NCI-H2081 (cell line): ENCODE results near the gene TGFBI.
A peak's percentile ranks its signal among the peaks of the same experiment; 100 is the strongest.

Experiments used
- DNase-seq, 2 experiments: peaks; one replicate each; lab custom pipeline; 2025; lab: John Stamatoyannopoulos, UW

The TGFBI gene

DNA sequence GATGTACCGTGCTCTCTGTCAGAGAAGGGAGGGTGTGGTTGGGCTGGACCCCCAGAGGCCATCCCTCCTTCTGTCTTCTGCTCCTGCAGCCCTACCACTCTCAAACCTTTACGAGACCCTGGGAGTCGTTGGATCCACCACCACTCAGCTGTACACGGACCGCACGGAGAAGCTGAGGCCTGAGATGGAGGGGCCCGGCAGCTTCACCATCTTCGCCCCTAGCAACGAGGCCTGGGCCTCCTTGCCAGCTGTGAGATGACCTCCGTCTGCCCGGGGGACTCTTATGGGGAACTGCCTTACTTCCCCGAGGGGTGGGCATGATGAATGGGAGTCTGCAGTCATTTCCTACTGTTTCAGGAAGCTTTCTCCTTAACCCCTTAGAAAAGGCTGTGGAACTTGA, 17.5 kb downstream of the TGFBI start:
- DNase-seq: no peak

DNA sequence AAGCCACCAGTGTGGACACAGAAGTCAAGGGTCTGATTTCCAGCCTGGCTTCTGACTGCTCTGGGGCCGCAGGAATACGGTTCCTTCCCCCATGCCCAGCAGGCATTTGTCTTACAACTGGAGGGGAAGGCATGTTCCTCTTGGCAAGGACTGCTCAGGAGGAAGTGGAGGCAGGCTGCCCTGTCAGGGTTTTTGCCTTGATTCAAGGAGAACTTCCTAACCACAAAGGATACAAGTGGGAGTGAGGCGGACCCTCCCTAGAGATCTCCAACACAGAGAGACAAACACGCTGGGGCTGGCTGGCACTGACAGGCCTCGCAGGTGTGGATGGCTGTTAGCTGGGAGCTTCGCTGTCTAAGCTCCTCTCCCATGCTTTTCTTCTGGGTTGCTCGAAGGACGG, 19.1 kb downstream of the TGFBI start:
- DNase-seq: no peak

DNA sequence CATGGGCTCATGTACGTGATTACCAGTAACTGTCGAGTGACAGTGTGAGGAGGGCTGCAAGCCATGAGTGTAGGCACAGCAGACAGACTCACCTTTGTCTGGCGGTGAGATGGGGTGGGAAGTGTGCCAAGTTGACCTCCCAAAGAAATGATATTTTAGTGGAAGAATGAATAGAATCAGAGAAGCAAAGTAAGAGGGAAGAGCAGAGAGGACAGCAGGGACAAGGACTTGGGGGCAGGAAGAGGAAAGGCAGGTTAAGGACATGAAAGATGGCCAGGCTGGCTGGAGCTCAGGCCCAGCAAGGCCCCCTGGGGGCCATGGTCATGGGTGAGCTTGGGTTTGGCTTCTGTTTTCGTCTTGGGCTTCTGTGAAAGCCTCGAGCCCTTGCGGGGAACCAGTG, 20.2 kb downstream of the TGFBI start:
- no peak for DNase-seq

DNA sequence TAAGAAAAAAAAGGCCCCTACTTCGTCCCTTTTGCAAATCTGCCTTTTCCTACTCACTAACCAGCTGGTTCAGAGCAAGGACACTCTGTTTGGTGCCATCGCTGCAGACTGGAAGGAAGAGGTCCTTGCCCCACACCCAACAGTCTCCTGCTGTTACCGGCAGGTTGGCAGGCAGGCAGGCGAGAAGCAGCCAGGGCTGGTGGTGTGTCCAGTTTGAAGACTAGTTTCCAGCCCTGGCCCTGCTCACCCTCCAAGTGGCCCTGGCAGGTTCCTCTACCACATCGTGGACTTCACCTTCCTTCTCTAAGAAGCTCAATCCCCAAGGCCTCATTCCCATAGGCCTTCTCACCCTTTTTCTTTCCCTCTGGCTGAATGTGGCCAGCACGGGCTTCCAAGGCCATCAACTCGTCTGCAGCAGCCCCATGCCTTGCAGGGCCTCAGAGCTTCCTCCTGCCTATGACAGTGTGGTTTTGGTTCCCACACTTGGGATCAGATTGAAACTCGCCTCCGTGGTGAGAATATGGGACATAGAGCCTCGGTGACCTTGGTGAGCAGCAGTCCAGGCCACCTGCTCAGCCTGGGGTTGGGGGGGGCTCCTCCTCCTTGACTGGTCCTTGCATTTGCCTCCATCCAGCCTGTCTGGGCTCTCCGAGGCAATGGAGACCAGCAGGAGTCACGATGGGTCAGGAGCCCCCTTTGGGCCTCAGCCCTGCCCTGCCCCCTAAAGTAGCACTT, 22.9 kb downstream of the TGFBI start:
- no peak for DNase-seq

DNA sequence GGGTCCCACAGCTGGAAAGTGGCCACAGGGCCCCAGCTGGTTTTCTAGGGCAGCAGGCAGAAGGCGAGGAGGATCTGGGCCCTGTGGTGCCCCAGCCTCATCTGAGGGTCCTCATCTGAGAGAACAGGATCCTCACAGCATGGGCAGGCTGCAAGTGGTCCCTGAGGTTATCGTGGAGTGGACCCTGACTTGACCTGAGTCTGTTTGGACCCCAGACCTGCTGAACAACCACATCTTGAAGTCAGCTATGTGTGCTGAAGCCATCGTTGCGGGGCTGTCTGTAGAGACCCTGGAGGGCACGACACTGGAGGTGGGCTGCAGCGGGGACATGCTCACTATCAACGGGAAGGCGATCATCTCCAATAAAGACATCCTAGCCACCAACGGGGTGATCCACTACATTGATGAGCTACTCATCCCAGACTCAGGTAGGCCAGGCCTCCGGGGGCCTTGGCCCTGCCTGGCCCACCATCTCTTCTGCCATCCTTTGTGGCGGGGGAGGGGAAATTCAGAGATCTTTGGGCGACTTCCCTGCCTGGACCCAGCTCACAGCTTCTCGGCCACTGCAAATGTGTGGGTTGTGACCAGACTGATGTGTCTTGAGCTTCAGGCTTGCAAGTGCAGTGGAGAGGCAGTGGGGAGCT, 24.0 kb downstream of the TGFBI start:
- DNase-seq: no peak

DNA sequence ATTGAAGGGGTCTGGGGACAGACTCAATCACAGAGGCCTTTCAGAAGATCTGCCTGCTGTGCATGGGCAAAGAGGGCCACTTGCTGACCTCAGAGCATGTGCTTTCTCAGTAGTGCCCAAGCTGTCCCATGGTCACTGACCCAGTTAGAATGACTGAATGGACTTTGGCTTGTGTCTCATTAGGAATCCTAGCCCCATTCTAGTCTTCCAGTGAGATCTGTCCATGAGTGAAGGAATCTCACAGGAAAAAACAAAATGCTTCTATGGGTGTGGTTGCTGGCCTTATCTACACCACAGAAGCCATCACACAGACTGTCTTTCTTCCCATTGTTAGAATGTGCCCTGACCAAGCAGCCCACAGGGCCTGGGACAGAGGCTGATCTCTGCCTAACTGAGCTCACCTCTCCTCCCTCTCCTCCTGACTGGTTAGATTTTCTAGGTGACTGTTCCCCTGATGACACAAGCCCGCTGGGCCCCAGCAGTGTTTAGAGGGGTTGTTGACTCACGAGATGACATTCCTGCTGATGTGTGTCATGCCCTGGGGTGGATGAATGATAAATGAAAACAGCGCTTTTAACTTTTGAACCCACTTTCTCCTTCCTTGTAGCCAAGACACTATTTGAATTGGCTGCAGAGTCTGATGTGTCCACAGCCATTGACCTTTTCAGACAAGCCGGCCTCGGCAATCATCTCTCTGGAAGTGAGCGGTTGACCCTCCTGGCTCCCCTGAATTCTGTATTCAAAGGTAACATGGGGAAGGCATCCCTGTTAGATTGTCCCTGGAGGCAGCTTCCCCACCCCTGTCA, 24.8 kb downstream of the TGFBI start:
- no peak for DNase-seq

DNA sequence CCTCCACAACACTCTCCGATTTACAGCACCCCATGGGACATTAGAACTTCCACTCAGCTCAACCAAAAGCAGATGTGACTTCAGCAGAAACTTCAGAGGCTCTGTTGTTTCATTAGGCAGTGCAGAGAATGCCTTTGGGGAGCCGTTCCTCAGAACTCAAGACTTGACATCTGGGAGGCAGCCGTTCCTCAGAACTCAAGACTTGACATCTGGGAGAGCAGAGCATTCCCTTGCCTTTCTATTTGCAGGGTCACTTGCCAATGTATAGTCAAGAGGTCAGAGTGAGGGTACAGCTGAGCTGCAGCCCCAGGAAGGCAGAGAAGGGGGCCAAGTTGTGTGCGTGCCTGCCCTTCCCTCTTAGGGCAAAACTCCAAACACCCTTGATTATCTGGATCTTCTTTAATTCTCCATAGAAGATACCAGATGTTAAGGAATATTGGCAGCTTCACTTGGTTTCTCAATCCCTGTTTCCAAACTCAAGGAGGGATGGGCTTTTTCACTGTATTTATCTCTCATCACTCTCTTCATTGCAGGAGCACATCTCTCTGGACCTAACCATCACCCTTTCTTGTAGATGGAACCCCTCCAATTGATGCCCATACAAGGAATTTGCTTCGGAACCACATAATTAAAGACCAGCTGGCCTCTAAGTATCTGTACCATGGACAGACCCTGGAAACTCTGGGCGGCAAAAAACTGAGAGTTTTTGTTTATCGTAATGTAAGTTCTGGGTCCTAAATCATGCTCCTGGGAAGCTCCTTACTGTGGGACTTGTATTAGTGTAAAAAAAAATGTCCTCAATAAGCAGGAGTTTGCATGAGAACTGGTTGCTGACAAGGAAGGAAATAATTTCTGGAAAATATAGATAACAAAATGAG, 25.6 kb downstream of the TGFBI start:
- DNase-seq: no peak

DNA sequence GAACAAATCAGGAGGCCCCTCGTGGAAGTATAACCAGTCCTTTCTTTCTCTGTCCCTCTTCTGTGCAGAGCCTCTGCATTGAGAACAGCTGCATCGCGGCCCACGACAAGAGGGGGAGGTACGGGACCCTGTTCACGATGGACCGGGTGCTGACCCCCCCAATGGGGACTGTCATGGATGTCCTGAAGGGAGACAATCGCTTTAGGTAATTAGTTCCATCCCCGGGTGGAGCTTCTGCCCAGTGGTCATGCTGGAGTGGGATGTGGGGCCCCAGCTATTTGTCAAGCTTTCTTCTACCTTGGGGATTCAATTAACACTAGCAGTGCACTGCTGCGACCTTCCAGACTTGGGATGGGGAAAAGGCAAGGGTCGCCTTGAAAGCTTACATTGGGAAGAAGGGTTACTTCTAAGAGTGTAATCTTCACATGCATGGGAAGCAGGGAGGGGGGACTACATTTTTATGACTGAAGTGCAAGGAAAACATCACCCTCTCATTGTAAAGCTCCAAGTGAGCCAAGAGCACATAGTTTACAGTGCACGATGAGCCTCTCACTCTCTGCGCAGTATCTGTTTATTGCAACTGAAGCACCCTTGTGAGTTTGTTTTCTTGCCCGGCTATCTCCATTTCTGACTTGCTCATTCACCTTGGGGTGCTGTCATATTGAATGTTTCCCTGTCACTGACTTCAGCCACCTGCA, 27.0 kb downstream of the TGFBI start:
- DNase-seq: no peak

DNA sequence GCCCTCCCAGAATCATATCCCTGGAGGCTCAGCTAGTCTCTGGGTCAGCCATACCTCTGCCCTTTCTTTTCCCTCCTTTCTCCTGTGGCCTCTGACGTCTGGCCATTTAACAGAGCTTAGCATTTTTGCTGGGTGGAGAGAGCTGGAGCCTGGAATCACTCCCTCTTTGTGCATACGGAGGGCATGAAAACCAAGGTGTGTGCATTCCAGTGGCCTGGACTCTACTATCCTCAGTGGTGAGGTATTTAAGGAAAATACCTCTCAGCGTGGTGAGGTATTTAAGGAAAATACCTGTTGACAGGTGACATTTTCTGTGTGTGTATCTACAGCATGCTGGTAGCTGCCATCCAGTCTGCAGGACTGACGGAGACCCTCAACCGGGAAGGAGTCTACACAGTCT, 27.5 kb downstream of the TGFBI start:
- DNase-seq: no peak

DNA sequence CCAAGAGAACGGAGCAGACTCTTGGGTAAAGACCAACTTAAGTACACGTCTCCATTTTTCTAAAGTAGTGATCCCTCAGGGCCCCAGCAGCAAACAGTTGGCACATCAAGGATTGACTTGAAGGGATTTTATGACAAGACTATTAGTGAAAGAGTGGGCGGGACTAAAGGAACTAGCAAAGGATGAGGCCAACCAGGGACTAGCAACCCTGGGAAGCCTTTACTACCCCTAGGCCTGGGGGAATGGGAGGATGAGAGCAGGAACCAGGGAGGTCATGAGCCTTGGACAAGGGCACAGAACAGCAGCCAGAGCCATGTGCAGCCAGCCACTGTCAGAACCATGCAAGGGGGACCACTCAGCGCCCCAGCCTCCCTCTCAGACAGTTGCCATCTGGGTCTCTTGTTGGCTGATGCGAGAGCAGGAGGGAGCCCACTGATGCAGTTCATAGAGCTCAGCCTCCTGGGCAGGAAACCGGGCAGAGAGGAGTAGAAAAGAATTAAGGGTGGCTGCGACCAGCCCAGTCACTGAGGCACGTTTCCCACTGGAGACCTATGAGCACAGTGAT, 28.1 kb downstream of the TGFBI start:
- DNase-seq: no peak

DNA sequence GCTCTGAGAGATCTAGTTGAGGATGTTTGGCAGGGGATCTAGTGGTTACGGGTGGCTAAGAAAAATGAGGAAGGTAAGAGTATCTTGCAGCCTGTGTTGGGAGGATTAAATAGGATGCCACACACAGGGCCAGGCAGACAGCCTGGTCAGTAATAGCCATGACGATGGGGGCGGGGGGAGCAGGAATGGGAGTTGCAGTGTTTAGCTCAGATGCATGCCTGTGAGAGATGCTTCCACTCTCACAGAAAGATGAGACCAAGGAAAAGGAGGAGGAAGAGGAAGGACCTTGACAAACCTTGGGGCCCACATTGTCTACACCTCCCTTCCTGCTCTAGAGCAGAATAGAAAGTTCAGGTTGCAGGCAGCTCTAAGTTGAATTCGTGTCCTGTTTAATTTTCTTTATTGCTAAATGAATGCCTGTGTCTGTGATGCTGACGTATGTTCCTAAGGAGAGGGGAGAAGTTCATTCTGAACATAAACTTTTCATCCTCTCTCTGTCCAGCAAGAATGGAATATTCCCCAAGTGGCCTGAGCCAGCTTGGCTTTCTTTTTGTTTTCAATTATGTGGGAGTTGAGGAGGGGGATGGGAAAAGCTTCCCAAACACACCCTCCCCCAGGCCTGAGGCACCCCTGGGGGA, 28.7 kb downstream of the TGFBI start:
- no peak for DNase-seq

DNA sequence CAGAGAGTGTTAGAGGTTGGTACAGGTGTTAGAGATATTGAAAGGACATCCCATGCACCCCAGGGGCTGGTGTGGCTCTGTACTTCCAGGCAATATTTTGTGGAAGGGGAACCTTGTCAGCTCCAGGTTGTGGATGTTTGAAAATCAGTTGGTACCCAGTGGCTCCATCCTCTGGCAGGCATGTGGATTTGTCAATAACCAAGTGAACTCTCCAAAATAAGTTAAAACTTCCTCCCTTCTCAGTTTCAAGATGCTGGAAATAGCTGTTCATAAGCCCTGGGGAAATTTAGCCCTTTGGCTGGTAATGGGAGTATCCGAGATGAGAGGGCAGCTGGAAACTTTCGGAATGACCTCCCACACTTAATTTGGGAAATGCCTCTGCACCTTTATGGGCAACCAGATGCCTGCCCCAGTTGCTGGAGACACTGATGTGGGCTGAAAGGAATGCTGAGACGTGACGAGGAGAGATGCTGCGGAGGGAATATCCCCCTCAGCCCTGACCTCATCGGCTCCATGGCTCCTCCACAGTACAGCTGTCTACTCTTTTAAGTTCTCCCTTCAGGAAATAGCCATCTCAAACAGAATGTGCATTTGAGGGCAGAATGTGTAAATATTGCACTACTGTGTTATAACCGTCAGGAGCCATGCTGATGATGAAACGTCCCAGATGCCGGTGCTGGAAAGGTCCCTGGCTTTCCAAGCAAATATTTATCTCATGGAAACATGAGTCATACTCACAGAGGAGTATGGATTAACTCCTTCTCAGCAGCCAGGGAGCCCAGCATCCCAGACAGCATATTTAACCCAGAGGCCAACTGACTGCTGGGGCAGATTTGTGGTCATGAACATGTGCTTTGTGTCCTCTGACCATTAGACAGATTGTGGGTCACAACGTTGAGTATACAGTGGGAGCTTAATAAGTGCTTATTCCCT, 29.5 kb downstream of the TGFBI start:
- no peak for DNase-seq

DNA sequence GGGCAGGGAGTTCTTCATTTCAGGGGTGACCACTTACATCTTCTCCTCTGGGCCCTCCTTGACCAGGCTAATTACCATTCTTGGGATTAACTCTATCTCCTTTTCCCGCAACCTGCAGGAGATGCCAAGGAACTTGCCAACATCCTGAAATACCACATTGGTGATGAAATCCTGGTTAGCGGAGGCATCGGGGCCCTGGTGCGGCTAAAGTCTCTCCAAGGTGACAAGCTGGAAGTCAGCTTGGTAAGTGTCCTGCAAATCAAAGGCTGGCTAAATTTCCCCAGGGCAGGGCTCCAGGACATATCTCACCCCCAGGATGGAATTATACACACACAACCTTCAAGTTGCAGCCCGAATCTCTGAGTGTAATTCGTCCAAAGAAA, 30.2 kb downstream of the TGFBI start:
- DNase-seq: no peak

DNA sequence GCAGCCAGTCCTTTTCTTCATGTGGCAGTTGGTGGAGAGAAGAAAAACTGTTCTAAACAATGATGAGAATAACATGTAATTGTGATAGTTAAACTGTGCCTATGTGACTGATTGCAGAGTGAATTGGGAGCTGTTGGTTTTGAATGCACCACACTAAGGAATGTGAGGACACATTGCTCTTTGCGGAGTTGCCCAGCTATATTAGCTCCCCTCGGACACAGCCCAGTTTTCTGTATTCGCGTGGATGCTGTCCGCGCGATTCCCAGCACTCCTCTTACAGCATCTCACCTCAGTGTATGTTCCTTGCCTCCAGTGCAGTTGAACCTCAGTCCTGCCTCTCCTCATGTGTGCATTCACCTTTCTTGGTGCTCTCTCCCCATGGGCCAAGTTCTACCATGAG, 32.2 kb downstream of the TGFBI start:
- no peak for DNase-seq

DNA sequence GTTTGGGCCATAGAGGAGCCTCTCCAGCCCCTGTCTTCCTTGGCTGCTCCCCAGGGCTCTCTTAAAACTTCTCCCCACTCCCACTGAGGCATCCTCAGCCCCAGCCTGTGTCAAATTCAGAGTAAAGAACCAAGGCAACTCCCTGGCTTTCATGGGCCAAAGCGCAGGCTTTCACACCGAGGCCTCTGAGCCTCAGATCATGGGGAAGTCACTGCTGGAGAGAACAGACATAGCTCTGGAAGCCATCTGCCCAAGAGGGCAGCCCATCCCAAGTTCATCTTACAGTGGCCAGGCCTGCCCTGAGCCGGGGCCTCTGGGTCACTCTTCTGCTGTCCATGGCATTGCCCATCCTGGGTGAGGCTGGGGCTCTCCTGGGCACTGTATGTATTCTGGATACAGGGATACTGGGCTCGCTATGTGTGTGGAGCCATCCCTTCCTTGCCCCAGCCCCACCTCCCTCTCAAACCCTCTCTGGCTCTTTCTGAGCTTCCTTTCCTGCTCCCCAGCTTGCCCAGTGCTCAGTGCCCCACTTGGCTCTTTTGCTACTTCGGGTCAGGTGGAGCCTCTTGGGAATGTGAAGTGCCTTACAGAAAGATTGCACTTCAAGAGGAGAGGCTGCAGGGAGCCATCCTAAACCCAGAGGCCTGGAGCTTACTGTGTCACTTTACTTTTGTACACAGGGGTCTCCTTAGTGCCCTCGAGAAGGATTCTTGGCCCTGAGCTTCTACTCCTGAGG, 33.0 kb downstream of the TGFBI start:
- no peak for DNase-seq

DNA sequence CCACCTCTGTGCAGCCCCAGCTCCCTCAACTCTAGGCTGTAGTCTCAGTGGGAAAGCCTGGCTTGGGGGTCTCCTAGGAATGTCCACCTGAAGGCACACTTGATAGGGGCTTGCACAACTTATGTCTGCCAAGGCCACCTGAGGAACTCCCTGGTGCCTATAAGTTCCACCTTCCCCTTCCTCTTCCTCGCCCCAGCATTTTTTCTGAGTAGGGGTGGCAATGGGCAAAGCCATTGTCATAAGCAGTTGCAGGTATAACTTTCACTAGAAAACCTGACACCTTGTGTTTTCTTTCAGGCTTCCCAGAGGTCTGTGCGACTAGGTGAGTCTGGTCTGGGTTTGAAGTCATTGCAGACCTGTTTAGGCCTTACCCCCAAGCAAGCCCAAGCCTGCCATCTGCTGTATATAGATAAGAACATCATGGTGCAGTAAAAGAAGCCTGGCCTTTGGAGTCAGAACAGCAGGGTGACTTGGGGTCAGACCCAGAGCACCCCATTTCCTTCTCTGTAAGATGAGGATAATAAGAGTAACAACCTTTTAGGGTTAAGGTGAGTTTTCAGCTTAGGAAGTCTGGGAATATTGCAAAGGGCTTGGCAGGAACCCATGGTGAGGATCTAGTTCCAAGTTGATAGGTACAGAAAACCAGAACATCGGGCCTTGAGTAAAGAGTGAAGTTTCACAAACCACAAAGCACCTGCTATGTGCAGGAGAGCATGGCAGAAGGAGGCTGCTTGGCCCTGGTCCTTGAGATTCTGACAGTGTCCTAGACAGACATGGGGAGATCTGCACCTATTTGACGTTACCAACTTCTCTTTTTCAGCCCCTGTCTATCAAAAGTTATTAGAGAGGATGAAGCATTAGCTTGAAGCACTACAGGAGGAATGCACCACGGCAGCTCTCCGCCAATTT, 33.8 kb downstream of the TGFBI start:
- peak in 1 of 2 experiments; percentile 2 for DNase-seq

DNA sequence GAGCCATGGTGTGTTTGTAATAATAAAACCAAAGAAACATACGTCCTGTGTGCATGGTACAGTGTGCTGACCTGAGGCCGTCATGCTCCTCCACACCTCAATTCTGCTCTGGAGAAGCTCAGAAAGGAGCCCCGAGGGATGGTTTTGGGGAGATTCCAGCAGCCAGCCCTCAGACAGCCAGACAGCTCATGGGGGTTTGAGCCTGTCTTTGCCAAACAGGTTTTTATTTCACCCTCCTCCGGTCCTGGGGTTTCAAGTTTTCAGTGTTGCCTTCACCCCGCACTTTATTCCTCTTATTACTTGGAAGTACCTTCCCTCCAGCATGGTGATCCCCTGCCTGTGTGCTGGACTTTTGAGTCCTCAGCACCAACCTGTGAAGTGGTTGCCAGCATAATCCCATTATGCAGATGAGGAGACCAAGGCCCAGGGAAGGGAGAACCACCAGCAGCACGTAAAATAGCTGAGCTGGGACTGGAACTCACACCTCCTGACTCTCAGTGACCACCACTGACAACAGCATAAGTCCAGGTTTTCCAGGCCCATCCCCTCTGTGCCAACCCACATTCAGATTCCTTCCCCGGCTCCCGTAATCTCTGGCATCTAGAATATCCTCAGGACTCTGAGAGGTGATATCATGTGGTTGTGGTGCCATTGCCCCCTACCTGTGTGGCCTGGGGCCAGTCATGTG, 35.1 kb downstream of the TGFBI start:
- DNase-seq: no peak
